Stimulated activated CD8-positive, alpha-beta memory T cell treated with anti-CD3 and anti-CD28 coated beads, Interleukin-4, amount 100 ng/mL, for 1 hour (primary cell): ENCODE data around the gene LOXL4.
"Not testable (repeated sequence)": the region's sequence is repeated elsewhere in the genome, so short reads cannot be mapped to it uniquely, and the experiment has no call there.

ENCODE experiments used
- DNase-seq, 2 donors: peaks; one replicate each; pipeline ENCODE4 v3.0.0-alpha.2; 2020; ENCODE audit warnings: low read depth in 2 of 2, low spot score in 1 of 2

Gene LOXL4

GRCh38 chr10:98246911-98247805 lies 20.8 kb downstream of the LOXL4 start:
- DNase-seq = no peak

- no peak for DNase-seq
Observed at GRCh38 chr10:98244586-98244985, 23.4 kb downstream of the LOXL4 start.

GRCh38 chr10:98244141-98244540 lies 23.9 kb downstream of the LOXL4 start:
- no peak for DNase-seq

GRCh38 chr10:98242823-98243222 lies 25.2 kb downstream of the LOXL4 start:
- no peak for DNase-seq

GRCh38 chr10:98240524-98240923 lies 27.5 kb downstream of the LOXL4 start:
- no peak for DNase-seq

- DNase-seq = no peak
Observed at GRCh38 chr10:98238391-98238790, 29.6 kb downstream of the LOXL4 start.

GRCh38 chr10:98236862-98237261 lies 31.1 kb downstream of the LOXL4 start:
- no peak for DNase-seq

GRCh38 chr10:98235846-98236245 lies 32.1 kb downstream of the LOXL4 start:
- no peak for DNase-seq

GRCh38 chr10:98231417-98231816 lies 36.6 kb downstream of the LOXL4 start:
- no peak for DNase-seq

GRCh38 chr10:98228266-98228665 lies 39.7 kb downstream of the LOXL4 start:
- not testable (repeated sequence) for DNase-seq

- DNase-seq = not testable (repeated sequence)
Observed at GRCh38 chr10:98227713-98228112, 40.3 kb downstream of the LOXL4 start.

- no peak for DNase-seq
Observed at GRCh38 chr10:98226508-98227144, 41.4 kb downstream of the LOXL4 start.

- no peak for DNase-seq
Observed at GRCh38 chr10:98224996-98225395, 43.0 kb downstream of the LOXL4 start.

GRCh38 chr10:98224509-98224908 lies 43.5 kb downstream of the LOXL4 start:
- no peak for DNase-seq

- DNase-seq = no peak
Observed at GRCh38 chr10:98223874-98224273, 44.1 kb downstream of the LOXL4 start.

GRCh38 chr10:98217801-98218200 lies 50.2 kb downstream of the LOXL4 start:
- no peak for DNase-seq

- no peak for DNase-seq
Observed at GRCh38 chr10:98215373-98215772, 52.6 kb downstream of the LOXL4 start.

GRCh38 chr10:98213740-98214139 lies 54.3 kb downstream of the LOXL4 start:
- no peak for DNase-seq

- no peak for DNase-seq
Observed at GRCh38 chr10:98212196-98212595, 55.8 kb downstream of the LOXL4 start.

GRCh38 chr10:98209441-98209840 lies 58.6 kb downstream of the LOXL4 start:
- DNase-seq = no peak

- no peak for DNase-seq
Observed at GRCh38 chr10:98208925-98209324, 59.1 kb downstream of the LOXL4 start.

GRCh38 chr10:98205351-98205750 lies 62.6 kb downstream of the LOXL4 start:
- no peak for DNase-seq

GRCh38 chr10:98202378-98202777 lies 65.6 kb downstream of the LOXL4 start:
- no peak for DNase-seq
